ENCODE data around the gene MALRD1. TPM values are rescaled to one million over a fixed set of nuclear protein-coding genes. Genes with fewer than 3 reads are reported as not detected.

MALRD1 gene
- total and polyA plus RNA-seq, 4 donors = 1.2 to 2.6 (median 2.0) TPM

DNA sequence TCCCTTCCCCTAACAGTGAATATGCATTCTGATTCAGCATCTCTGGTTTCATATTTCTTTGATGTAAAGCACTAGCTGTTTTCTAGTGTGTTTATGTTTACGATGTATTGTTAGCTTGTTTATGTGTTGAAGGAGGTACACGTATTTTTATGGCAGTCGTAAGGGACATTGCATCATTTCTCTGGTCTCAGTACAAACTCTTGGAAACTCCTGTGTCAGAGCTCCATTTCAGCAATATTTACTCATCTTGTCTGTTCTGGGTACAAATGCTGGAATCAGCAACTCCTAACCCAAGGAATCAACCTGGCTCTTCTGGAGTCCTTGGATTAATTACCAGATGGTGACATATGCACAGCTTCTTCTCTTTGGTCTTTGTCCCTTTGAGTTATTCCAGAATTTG, 497.6 kb downstream of the MALRD1 start:
- DNase-seq = no peak
- 84 to 85% methylated on average over 3 of the region's 3 CpGs for WGBS, 2 donors
- Histone ChIP-seq H3K27me3 (ENCODE audit: control insufficient read depth in 1 of 2, insufficient read depth in 2 of 2, low read length in 1 of 2) (no peaks in the 10 kb centered on the region), H3K4me1 (ENCODE audit: control insufficient read depth in 1 of 2, insufficient read depth in 2 of 2, low read length in 2 of 2) (no peaks in the 10 kb centered on the region), H3K27ac (ENCODE audit: low read depth in 1 of 2, low read length in 2 of 2) (no peak overlapping the region), H3K9me3 (ENCODE audit: control insufficient read depth, low read length) (no peaks in the 10 kb centered on the region), H3K36me3 (ENCODE audit: control insufficient read depth in 1 of 2, insufficient read depth in 2 of 2, low read length in 1 of 2) (no peaks in the 10 kb centered on the region), H3K4me3 (ENCODE audit: low read length in 2 of 2) (no peak overlapping the region)
- intact Hi-C loops (cut with DNase I) = no loop called here
- ATAC-seq (ENCODE audit: low FRiP score) = no peak

DNA sequence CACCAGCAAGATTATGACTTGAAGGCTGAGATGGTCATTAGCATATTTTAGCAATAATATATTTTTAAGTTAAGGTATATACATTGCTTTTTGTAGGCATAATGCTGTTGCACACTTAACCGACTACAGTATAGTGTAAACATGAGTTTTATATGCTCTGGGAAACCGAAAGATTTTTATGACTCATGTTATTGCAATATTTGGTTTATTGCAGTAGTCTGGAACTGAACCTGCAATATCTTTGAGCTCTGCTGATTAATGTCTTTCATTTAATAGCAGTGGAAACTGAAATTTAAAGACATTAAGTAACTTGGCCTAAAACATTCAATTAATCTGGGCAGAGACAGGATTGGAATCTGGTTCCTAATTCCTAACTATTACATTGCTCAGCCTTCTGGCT, 500.9 kb downstream of the MALRD1 start:
- H3K27me3 ChIP-seq (ENCODE audit: control insufficient read depth in 1 of 2, insufficient read depth in 2 of 2, low read length in 1 of 2) = no peaks in the 10 kb centered on the region
- H3K4me1 ChIP-seq (ENCODE audit: control insufficient read depth in 1 of 2, insufficient read depth in 2 of 2, low read length in 2 of 2) = no peaks in the 10 kb centered on the region
- H3K4me3 ChIP-seq (ENCODE audit: low read length in 2 of 2) = no peak overlapping the region
- H3K27ac ChIP-seq (ENCODE audit: low read depth in 1 of 2, low read length in 2 of 2) = no peak overlapping the region
- no peak for ATAC-seq (ENCODE audit: low FRiP score)
- no peaks in the 10 kb centered on the region for H3K9me3 ChIP-seq (ENCODE audit: control insufficient read depth, low read length)
- WGBS, 2 donors = 87 to 88% methylated on average over 2 of the region's 2 CpGs
- DNase-seq = no peak
- intact Hi-C loops (cut with DNase I) = no loop called here
- H3K36me3 ChIP-seq (ENCODE audit: control insufficient read depth in 1 of 2, insufficient read depth in 2 of 2, low read length in 1 of 2) = no peaks in the 10 kb centered on the region

GRCh38 chr10:19556666-19557065, 508.1 kb downstream of the MALRD1 start:
- no peak overlapping the region for H3K27ac ChIP-seq (ENCODE audit: low read depth in 1 of 2, low read length in 2 of 2)
- H3K4me1 ChIP-seq (ENCODE audit: control insufficient read depth in 1 of 2, insufficient read depth in 2 of 2, low read length in 2 of 2) = no peaks in the 10 kb centered on the region
- no peak for ATAC-seq (ENCODE audit: low FRiP score)
- H3K4me3 ChIP-seq (ENCODE audit: low read length in 2 of 2) = no peak overlapping the region
- WGBS, 2 donors = 81 to 82% methylated on average over 2 of the region's 2 CpGs
- H3K9me3 ChIP-seq (ENCODE audit: control insufficient read depth, low read length) = no peaks in the 10 kb centered on the region
- no peaks in the 10 kb centered on the region for H3K36me3 ChIP-seq (ENCODE audit: control insufficient read depth in 1 of 2, insufficient read depth in 2 of 2, low read length in 1 of 2)
- H3K27me3 ChIP-seq (ENCODE audit: control insufficient read depth in 1 of 2, insufficient read depth in 2 of 2, low read length in 1 of 2) = no peaks in the 10 kb centered on the region
- intact Hi-C loops (cut with DNase I) = no loop called here
- DNase-seq = no peak

GRCh38 chr10:19561181-19561580, 512.6 kb downstream of the MALRD1 start:
- Histone ChIP-seq H3K36me3 (ENCODE audit: control insufficient read depth in 1 of 2, insufficient read depth in 2 of 2, low read length in 1 of 2) (no peaks in the 10 kb centered on the region), H3K27ac (ENCODE audit: low read depth in 1 of 2, low read length in 2 of 2) (peak overlapping the region; percentile 44 to 82), H3K27me3 (ENCODE audit: control insufficient read depth in 1 of 2, insufficient read depth in 2 of 2, low read length in 1 of 2) (no peaks in the 10 kb centered on the region), H3K4me1 (ENCODE audit: control insufficient read depth in 1 of 2, insufficient read depth in 2 of 2, low read length in 2 of 2) (peaks cover 0 to 6% of the 10 kb centered on the region in 2 donors), H3K9me3 (ENCODE audit: control insufficient read depth, low read length) (no peaks in the 10 kb centered on the region), H3K4me3 (ENCODE audit: low read length in 2 of 2) (no peak overlapping the region)
- peak; percentile 11 for ATAC-seq (ENCODE audit: low FRiP score)
- 84 to 97% methylated on average over 1 of the region's 1 CpG for WGBS, 2 donors
- no peak for DNase-seq
- intact Hi-C loops (cut with DNase I) = loop anchor here in 1 of 2 donors (10.0 kb wide), 1 partner anchor 1964 kb away; the partner anchor contains the start of gene SKIDA1

DNA sequence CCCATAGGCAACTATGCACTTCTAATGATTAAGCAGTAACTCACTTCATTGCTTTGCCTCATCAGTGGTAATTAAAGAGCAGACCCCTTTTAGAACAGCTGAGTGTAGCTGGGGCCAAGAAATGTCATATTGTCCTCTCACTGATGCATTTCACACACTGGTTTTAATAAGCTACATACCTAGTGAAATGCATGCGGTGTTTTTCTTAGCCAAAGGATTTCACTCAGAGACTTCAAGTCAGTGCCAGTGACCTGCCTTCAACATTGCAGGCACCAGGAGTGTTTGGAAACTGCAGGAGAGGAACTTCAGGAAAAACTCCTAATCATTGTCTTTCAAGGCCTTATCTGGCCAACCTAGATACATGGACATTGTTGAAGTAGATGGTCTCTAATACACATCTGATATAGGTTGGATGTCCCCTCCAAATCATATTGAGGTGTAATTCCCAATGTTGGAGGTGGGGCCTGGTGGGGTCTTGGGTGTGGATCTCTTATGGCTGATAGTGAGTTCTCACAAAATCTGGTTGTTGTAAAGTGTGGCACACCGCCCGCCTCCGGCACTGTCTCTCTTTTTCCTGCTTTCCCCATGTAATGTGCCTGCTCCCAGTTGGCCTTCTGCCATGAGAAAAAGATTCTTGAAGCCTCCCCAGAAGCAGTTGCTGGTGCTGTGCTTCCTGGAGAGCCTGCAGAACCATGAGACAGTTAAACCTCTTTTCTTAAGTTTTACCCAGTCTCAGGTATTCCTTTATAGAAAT, 515.0 kb downstream of the MALRD1 start:
- 62 to 74% methylated on average over 4 of the region's 4 CpGs for WGBS, 2 donors
- Histone ChIP-seq H3K36me3 (ENCODE audit: control insufficient read depth in 1 of 2, insufficient read depth in 2 of 2, low read length in 1 of 2) (no peaks in the 10 kb centered on the region), H3K4me1 (ENCODE audit: control insufficient read depth in 1 of 2, insufficient read depth in 2 of 2, low read length in 2 of 2) (peaks cover 0 to 6% of the 10 kb centered on the region in 2 donors), H3K4me3 (ENCODE audit: low read length in 2 of 2) (no peak overlapping the region), H3K27me3 (ENCODE audit: control insufficient read depth in 1 of 2, insufficient read depth in 2 of 2, low read length in 1 of 2) (no peaks in the 10 kb centered on the region), H3K27ac (ENCODE audit: low read depth in 1 of 2, low read length in 2 of 2) (no peak overlapping the region), H3K9me3 (ENCODE audit: control insufficient read depth, low read length) (no peaks in the 10 kb centered on the region)
- intact Hi-C loops (cut with DNase I) = loop anchor here in 1 of 2 donors (10.0 kb wide), 1 partner anchor 1961 kb away; the partner anchor contains the start of gene SKIDA1
- DNase-seq (no peak), ATAC-seq (ENCODE audit: low FRiP score) (peak; percentile 22)

DNA sequence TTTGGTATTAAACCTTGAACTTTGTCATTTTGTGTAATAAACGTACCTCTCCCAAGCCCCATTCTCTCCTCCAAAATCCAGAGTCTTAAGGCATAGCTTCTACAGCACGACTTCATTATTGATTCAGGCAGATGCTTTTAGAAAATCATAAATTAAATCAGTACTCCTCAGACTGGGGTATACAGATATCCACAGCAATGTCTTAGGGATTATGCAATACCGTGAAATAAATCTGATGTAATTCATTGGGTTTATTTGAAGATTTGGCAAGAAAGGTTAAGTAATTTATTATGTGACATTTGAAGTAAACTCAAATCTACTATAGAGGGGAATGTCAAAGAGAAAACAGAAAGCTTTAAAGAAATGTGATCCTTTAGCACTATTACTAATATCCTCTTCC, 521.5 kb downstream of the MALRD1 start:
- DNase-seq = no peak
- peaks cover 0 to 3% of the 10 kb centered on the region in 2 donors for H3K4me1 ChIP-seq (ENCODE audit: control insufficient read depth in 1 of 2, insufficient read depth in 2 of 2, low read length in 2 of 2)
- no peak overlapping the region for H3K4me3 ChIP-seq (ENCODE audit: low read length in 2 of 2)
- no peaks in the 10 kb centered on the region for H3K9me3 ChIP-seq (ENCODE audit: control insufficient read depth, low read length)
- 35 to 45% methylated on average over 3 of the region's 3 CpGs for WGBS, 2 donors
- H3K27me3 ChIP-seq (ENCODE audit: control insufficient read depth in 1 of 2, insufficient read depth in 2 of 2, low read length in 1 of 2) = no peaks in the 10 kb centered on the region
- H3K27ac ChIP-seq (ENCODE audit: low read depth in 1 of 2, low read length in 2 of 2) = no peak overlapping the region
- H3K36me3 ChIP-seq (ENCODE audit: control insufficient read depth in 1 of 2, insufficient read depth in 2 of 2, low read length in 1 of 2) = no peaks in the 10 kb centered on the region
- intact Hi-C loops (cut with DNase I) = no loop called here
- no peak for ATAC-seq (ENCODE audit: low FRiP score)

GRCh38 chr10:19570991-19571390, 522.4 kb downstream of the MALRD1 start:
- H3K9me3 ChIP-seq (ENCODE audit: control insufficient read depth, low read length) = no peaks in the 10 kb centered on the region
- no peak for DNase-seq
- H3K36me3 ChIP-seq (ENCODE audit: control insufficient read depth in 1 of 2, insufficient read depth in 2 of 2, low read length in 1 of 2) = no peaks in the 10 kb centered on the region
- H3K4me3 ChIP-seq (ENCODE audit: low read length in 2 of 2) = no peak overlapping the region
- H3K27ac ChIP-seq (ENCODE audit: low read depth in 1 of 2, low read length in 2 of 2) = no peak overlapping the region
- WGBS, 2 donors = 4 to 10% methylated on average over 1 of the region's 1 CpG
- no peaks in the 10 kb centered on the region for H3K27me3 ChIP-seq (ENCODE audit: control insufficient read depth in 1 of 2, insufficient read depth in 2 of 2, low read length in 1 of 2)
- peak; percentile 60 for ATAC-seq (ENCODE audit: low FRiP score)
- intact Hi-C loops (cut with DNase I) = no loop called here
- peaks cover 0 to 3% of the 10 kb centered on the region in 2 donors for H3K4me1 ChIP-seq (ENCODE audit: control insufficient read depth in 1 of 2, insufficient read depth in 2 of 2, low read length in 2 of 2)

DNA sequence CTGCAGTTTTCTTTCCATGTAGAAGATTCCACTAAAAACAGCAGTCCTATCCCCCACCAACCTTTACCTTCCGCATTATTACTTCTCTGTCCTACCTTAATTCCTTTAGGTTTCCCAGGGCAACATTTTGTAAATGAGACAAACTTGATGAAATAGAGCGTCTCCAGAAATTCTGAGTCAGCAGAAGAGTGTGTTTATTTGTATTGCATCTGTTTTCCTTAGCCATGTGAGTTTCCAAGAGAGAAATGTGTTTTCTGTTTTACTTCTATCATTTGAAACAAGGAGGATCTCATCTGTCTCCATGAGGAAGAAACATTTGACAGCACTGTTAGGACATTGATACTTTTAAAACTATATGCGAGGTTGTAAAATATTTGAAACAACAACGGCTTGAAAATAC, 523.5 kb downstream of the MALRD1 start:
- ATAC-seq (ENCODE audit: low FRiP score) (no peak), DNase-seq (no peak)
- 81 to 84% methylated on average over 4 of the region's 4 CpGs for WGBS, 2 donors
- no peaks in the 10 kb centered on the region for H3K9me3 ChIP-seq (ENCODE audit: control insufficient read depth, low read length)
- intact Hi-C loops (cut with DNase I) = no loop called here
- no peaks in the 10 kb centered on the region for H3K27me3 ChIP-seq (ENCODE audit: control insufficient read depth in 1 of 2, insufficient read depth in 2 of 2, low read length in 1 of 2)
- no peaks in the 10 kb centered on the region for H3K36me3 ChIP-seq (ENCODE audit: control insufficient read depth in 1 of 2, insufficient read depth in 2 of 2, low read length in 1 of 2)
- peaks cover 0 to 3% of the 10 kb centered on the region in 2 donors for H3K4me1 ChIP-seq (ENCODE audit: control insufficient read depth in 1 of 2, insufficient read depth in 2 of 2, low read length in 2 of 2)
- no peak overlapping the region for H3K27ac ChIP-seq (ENCODE audit: low read depth in 1 of 2, low read length in 2 of 2)
- no peak overlapping the region for H3K4me3 ChIP-seq (ENCODE audit: low read length in 2 of 2)

DNA sequence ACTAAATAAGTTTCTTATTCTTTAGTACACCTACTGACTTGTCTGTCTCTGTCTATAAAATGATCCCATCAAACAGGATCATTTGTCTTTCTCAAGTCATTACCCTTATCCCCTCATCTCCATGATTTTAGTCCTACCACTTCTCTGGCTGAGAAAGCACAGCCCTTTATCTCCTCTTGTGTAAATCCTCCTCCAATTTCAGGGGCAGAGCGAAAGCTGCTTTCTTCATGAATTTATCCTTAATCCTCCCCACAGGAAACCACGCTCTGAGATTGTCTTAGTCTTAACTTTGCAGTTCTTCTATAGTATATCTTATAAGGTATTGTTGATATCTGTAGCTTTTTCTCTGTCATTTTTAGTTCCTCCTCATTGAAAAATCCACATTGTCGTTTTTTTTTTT, 528.0 kb downstream of the MALRD1 start:
- intact Hi-C loops (cut with DNase I) = no loop called here
- Histone ChIP-seq H3K27me3 (ENCODE audit: control insufficient read depth in 1 of 2, insufficient read depth in 2 of 2, low read length in 1 of 2) (no peaks in the 10 kb centered on the region), H3K9me3 (ENCODE audit: control insufficient read depth, low read length) (no peaks in the 10 kb centered on the region), H3K4me3 (ENCODE audit: low read length in 2 of 2) (no peak overlapping the region), H3K27ac (ENCODE audit: low read depth in 1 of 2, low read length in 2 of 2) (no peak overlapping the region), H3K36me3 (ENCODE audit: control insufficient read depth in 1 of 2, insufficient read depth in 2 of 2, low read length in 1 of 2) (no peaks in the 10 kb centered on the region), H3K4me1 (ENCODE audit: control insufficient read depth in 1 of 2, insufficient read depth in 2 of 2, low read length in 2 of 2) (peaks cover 0 to 3% of the 10 kb centered on the region in 2 donors)
- ATAC-seq (ENCODE audit: low FRiP score) (no peak), DNase-seq (no peak)
- WGBS, 2 donors = 88 to 95% methylated on average over 3 of the region's 3 CpGs
